HEK293 (cell line): ENCODE measurements around the gene ZPLD1.

Experiments
- CTCF ChIA-PET: fragments of 350-600 bp; formaldehyde crosslinking; extraction: SDS; loops from one replicate; lab custom pipeline; 2021; ENCODE audit warnings: antibody characterized with exemption; lab: Yijun Ruan, JAX
- POLR2A ChIA-PET: fragments of 300-600 bp; formaldehyde crosslinking; extraction: SDS; loops from one replicate; lab custom pipeline; 2020; ENCODE audit warnings: antibody characterized with exemption, inconsistent platforms; lab: Yijun Ruan, JAX
- H3K27ac ChIP-seq: fragments of 200-500 bp; sonication (Bioruptor generic); 2 replicates; pipeline ENCODE4 v1.5.1; 2014; ENCODE audit warnings: low read depth, low read length, control low read depth, inconsistent platforms; ENCODE audit errors: extremely low read depth
- H3K36me3 ChIP-seq, 2 experiments: fragments of 200-500 bp in 1 of 2; sonication (Bioruptor generic) in 1 of 2; 1 replicate in 1 of 2; 2 replicates in 1 of 2; pipeline ENCODE4 v1.5.1; 2014 to 2017; ENCODE audit warnings: inconsistent platforms in 2 of 2, low read length in 2 of 2; ENCODE audit not compliant: control insufficient read depth in 2 of 2, insufficient read depth in 1 of 2
- H3K4me1 ChIP-seq: fragments of 200-500 bp; sonication (Bioruptor generic); 2 replicates; pipeline ENCODE4 v1.5.1; 2014; ENCODE audit warnings: mild to moderate bottlenecking, low read length, inconsistent platforms; ENCODE audit not compliant: control insufficient read depth, insufficient read depth
- H3K4me3 ChIP-seq: 2 replicates; pipeline ENCODE4 v1.5.1; 2011; ENCODE audit warnings: low read depth, mild to moderate bottlenecking, control low read depth, low read length, moderate library complexity
- H3K9me3 ChIP-seq: fragments of 200-500 bp; sonication (Bioruptor generic); 2 replicates; pipeline ENCODE4 v1.5.1; 2014; ENCODE audit warnings: low read depth, low read length, inconsistent platforms; ENCODE audit not compliant: control insufficient read depth, insufficient read depth
- GLIS1 ChIP-seq: fragments of 450-650 bp; formaldehyde crosslinking; IDR thresholded peaks from 2 replicates; pipeline ENCODE4 v1.5.1; 2016; ENCODE audit warnings: missing biosample characterization, missing genetic modification characterization
- HOXA7 ChIP-seq: sonication (generic); formaldehyde crosslinking; IDR thresholded peaks from 2 replicates; pipeline ENCODE4 v1.8.1; 2022; ENCODE audit warnings: missing genetic modification reagents, borderline replicate concordance
- SCRT2 ChIP-seq: fragments of 450-650 bp; formaldehyde crosslinking; IDR thresholded peaks from 2 replicates; pipeline ENCODE4 v1.5.1; 2016; ENCODE audit warnings: missing biosample characterization, missing genetic modification characterization
- YY1 ChIP-seq: fragments of 450-650 bp; formaldehyde crosslinking; IDR thresholded peaks from 2 replicates; pipeline ENCODE4 v1.5.1; 2018; ENCODE audit warnings: missing biosample characterization, missing genetic modification characterization
- ZNF16 ChIP-seq: fragments of 450-650 bp; formaldehyde crosslinking; IDR thresholded peaks from 2 replicates; pipeline ENCODE4 v1.5.1; 2016; ENCODE audit warnings: low read depth, missing biosample characterization, missing genetic modification characterization
- ZNF175 ChIP-seq: fragments of 450-650 bp; formaldehyde crosslinking; IDR thresholded peaks from 2 replicates; pipeline ENCODE4 v1.5.1; 2016; ENCODE audit warnings: missing biosample characterization, missing genetic modification characterization
- ZNF211 ChIP-seq: fragments of 450-650 bp; formaldehyde crosslinking; IDR thresholded peaks from 2 replicates; pipeline ENCODE4 v1.5.1; 2016; ENCODE audit warnings: low read depth, missing biosample characterization, missing genetic modification characterization
- ZNF24 ChIP-seq: fragments of 450-650 bp; formaldehyde crosslinking; IDR thresholded peaks from 2 replicates; pipeline ENCODE4 v1.5.1; 2016; ENCODE audit warnings: missing biosample characterization, missing genetic modification characterization
- ZNF274 ChIP-seq, 2 experiments: fragments of 200-500 bp in 1 of 2; fragments of 450-650 bp in 1 of 2; sonication (Bioruptor generic) in 1 of 2; formaldehyde crosslinking in 1 of 2; IDR thresholded peaks; 2 replicates each; pipeline versions ENCODE4 v1.5.1 to v1.6.1; 2014 to 2016; ENCODE audit warnings: borderline replicate concordance in 1 of 2, inconsistent platforms in 1 of 2, low read length in 1 of 2, missing biosample characterization in 1 of 2, missing genetic modification characterization in 1 of 2
- ZNF394 ChIP-seq: fragments of 450-650 bp; formaldehyde crosslinking; IDR thresholded peaks from 2 replicates; pipeline ENCODE4 v1.5.1; 2016; ENCODE audit warnings: missing biosample characterization, missing genetic modification characterization, mild to moderate bottlenecking, moderate library complexity, borderline replicate concordance
- TF ChIP-seq, protein P1 (sequence below): fragments of 450-650 bp; formaldehyde crosslinking; IDR thresholded peaks from 2 replicates; pipeline ENCODE4 v1.5.1; 2016; ENCODE audit warnings: missing biosample characterization, missing genetic modification characterization, low read depth
- TF ChIP-seq, protein P2 (sequence below): fragments of 450-650 bp; formaldehyde crosslinking; IDR thresholded peaks from 2 replicates; pipeline ENCODE4 v1.5.1; 2016; ENCODE audit warnings: missing biosample characterization, missing genetic modification characterization, borderline replicate concordance
- TF ChIP-seq, protein P3 (sequence below): fragments of 450-650 bp; formaldehyde crosslinking; IDR thresholded peaks from 2 replicates; pipeline ENCODE4 v1.5.1; 2016; ENCODE audit warnings: missing biosample characterization, missing genetic modification characterization
- TF ChIP-seq, protein P4 (sequence below): sonication (generic); formaldehyde crosslinking; IDR thresholded peaks from 2 replicates; pipeline ENCODE4 v1.8.1; 2022; ENCODE audit warnings: mild to moderate bottlenecking, moderate library complexity, missing genetic modification reagents
- TF ChIP-seq, protein P5 (sequence below): fragments of 450-650 bp; formaldehyde crosslinking; IDR thresholded peaks from 2 replicates; pipeline ENCODE4 v1.5.1; 2017; ENCODE audit warnings: missing biosample characterization, missing genetic modification characterization
- TF ChIP-seq, protein P6 (sequence below): fragments of 450-650 bp; formaldehyde crosslinking; IDR thresholded peaks from 2 replicates; pipeline ENCODE4 v1.5.1; 2017; ENCODE audit warnings: missing biosample characterization, missing genetic modification characterization
- TF ChIP-seq, protein P7 (sequence below): fragments of 450-650 bp; formaldehyde crosslinking; IDR thresholded peaks from 2 replicates; pipeline ENCODE4 v1.5.1; 2016; ENCODE audit warnings: missing biosample characterization, missing genetic modification characterization
- TF ChIP-seq, protein P8 (sequence below): fragments of 450-650 bp; formaldehyde crosslinking; IDR thresholded peaks from 2 replicates; pipeline ENCODE4 v1.5.1; 2016; ENCODE audit warnings: missing biosample characterization, missing genetic modification characterization
- TF ChIP-seq, protein P9 (sequence below): fragments of 450-650 bp; formaldehyde crosslinking; IDR thresholded peaks from 2 replicates; pipeline ENCODE4 v1.5.1; 2016; ENCODE audit warnings: missing biosample characterization, missing genetic modification characterization

The ZPLD1 gene

DNA sequence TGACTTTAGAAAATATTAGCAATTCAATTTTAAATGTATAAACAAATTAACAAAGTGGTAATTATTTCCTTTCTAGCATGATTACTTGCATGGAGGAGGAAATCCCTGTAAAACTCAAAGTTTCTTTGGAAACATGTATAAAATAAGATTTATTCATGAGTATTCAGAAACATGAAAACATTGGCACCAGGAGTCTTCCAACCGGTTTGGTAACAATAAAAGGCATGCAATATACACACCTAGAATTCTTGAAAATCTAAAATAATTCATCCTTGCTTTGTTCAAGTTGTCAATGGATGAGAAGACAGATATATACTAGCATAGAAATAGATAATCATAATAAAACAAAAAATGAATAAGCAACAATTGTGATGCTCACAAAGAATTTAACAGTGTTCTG, 76.4 kb downstream of the ZPLD1 start (continued):
- TF ChIP-seq, protein P1, sequence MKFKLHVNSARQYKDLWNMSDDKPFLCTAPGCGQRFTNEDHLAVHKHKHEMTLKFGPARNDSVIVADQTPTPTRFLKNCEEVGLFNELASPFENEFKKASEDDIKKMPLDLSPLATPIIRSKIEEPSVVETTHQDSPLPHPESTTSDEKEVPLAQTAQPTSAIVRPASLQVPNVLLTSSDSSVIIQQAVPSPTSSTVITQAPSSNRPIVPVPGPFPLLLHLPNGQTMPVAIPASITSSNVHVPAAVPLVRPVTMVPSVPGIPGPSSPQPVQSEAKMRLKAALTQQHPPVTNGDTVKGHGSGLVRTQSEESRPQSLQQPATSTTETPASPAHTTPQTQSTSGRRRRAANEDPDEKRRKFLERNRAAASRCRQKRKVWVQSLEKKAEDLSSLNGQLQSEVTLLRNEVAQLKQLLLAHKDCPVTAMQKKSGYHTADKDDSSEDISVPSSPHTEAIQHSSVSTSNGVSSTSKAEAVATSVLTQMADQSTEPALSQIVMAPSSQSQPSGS (tag by site-specific recombination) = no peak
- TF ChIP-seq, protein P2, sequence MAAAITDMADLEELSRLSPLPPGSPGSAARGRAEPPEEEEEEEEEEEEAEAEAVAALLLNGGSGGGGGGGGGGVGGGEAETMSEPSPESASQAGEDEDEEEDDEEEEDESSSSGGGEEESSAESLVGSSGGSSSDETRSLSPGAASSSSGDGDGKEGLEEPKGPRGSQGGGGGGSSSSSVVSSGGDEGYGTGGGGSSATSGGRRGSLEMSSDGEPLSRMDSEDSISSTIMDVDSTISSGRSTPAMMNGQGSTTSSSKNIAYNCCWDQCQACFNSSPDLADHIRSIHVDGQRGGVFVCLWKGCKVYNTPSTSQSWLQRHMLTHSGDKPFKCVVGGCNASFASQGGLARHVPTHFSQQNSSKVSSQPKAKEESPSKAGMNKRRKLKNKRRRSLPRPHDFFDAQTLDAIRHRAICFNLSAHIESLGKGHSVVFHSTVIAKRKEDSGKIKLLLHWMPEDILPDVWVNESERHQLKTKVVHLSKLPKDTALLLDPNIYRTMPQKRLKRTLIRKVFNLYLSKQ = no peak
- TF ChIP-seq, protein P3, sequence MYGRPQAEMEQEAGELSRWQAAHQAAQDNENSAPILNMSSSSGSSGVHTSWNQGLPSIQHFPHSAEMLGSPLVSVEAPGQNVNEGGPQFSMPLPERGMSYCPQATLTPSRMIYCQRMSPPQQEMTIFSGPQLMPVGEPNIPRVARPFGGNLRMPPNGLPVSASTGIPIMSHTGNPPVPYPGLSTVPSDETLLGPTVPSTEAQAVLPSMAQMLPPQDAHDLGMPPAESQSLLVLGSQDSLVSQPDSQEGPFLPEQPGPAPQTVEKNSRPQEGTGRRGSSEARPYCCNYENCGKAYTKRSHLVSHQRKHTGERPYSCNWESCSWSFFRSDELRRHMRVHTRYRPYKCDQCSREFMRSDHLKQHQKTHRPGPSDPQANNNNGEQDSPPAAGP (tag by site-specific recombination) = no peak
- TF ChIP-seq, protein P4, sequence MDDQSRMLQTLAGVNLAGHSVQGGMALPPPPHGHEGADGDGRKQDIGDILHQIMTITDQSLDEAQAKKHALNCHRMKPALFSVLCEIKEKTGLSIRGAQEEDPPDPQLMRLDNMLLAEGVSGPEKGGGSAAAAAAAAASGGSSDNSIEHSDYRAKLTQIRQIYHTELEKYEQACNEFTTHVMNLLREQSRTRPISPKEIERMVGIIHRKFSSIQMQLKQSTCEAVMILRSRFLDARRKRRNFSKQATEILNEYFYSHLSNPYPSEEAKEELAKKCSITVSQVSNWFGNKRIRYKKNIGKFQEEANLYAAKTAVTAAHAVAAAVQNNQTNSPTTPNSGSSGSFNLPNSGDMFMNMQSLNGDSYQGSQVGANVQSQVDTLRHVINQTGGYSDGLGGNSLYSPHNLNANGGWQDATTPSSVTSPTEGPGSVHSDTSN (CRISPR knock-in tag) = no peak
- TF ChIP-seq, all 188 proteins: peak for 0

DNA sequence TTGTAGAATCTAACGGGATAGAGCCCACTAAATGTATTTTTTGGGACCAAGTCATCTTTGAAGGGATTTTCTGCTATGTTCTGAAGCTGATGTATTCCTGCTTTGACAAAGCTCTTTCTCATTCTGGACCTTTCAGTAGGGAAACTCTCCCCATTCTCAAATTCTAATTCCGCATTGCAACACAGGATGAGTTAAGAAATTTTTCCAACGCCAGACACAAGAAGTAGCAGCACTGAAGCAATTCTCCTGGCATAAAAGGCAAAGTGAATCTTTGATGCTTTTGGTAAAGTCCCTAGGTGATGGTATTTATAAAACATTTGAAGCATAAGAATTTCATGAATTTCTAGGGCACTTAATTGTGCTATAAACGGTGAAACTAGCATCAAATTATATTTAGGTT, 76.8 kb downstream of the ZPLD1 start:
- CTCF ChIA-PET = interaction anchor here (0.6 to 0.7 kb wide), 2 partner anchors 17 to 87 kb away, joined by 3 to 4 read pairs; no protein-coding TSS in a partner anchor
- H3K4me1 ChIP-seq = peaks cover 6% of the 10 kb centered on the region; the same call in 1 of the 2 replicates
- POLR2A ChIA-PET = no interaction called here
- no peak for TF ChIP-seq ZNF24 (tag by site-specific recombination)
- no peak for TF ChIP-seq SCRT2 (tag by site-specific recombination)
- TF ChIP-seq, protein P5, sequence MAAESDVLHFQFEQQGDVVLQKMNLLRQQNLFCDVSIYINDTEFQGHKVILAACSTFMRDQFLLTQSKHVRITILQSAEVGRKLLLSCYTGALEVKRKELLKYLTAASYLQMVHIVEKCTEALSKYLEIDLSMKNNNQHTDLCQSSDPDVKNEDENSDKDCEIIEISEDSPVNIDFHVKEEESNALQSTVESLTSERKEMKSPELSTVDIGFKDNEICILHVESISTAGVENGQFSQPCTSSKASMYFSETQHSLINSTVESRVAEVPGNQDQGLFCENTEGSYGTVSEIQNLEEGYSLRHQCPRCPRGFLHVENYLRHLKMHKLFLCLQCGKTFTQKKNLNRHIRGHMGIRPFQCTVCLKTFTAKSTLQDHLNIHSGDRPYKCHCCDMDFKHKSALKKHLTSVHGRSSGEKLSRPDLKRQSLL = no peak
- TF ChIP-seq HOXA7 = no peak
- TF ChIP-seq YY1 = no peak
- no peak for TF ChIP-seq ZNF274 (IDR thresholded peaks at IDR 0.05; ENCODE audit: low read length)
- TF ChIP-seq ZNF274 (tag by site-specific recombination; IDR thresholded peaks at IDR 0.05; ENCODE audit: borderline replicate concordance) = no peak
- TF ChIP-seq ZNF16 (tag by site-specific recombination) = no peak
- TF ChIP-seq, protein P6, sequence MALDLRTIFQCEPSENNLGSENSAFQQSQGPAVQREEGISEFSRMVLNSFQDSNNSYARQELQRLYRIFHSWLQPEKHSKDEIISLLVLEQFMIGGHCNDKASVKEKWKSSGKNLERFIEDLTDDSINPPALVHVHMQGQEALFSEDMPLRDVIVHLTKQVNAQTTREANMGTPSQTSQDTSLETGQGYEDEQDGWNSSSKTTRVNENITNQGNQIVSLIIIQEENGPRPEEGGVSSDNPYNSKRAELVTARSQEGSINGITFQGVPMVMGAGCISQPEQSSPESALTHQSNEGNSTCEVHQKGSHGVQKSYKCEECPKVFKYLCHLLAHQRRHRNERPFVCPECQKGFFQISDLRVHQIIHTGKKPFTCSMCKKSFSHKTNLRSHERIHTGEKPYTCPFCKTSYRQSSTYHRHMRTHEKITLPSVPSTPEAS (tag by site-specific recombination) = no peak
- no peak for TF ChIP-seq ZNF175 (tag by site-specific recombination)
- TF ChIP-seq ZNF211 (tag by site-specific recombination) = no peak
- TF ChIP-seq ZNF394 (tag by site-specific recombination) = no peak
- TF ChIP-seq, protein P7, sequence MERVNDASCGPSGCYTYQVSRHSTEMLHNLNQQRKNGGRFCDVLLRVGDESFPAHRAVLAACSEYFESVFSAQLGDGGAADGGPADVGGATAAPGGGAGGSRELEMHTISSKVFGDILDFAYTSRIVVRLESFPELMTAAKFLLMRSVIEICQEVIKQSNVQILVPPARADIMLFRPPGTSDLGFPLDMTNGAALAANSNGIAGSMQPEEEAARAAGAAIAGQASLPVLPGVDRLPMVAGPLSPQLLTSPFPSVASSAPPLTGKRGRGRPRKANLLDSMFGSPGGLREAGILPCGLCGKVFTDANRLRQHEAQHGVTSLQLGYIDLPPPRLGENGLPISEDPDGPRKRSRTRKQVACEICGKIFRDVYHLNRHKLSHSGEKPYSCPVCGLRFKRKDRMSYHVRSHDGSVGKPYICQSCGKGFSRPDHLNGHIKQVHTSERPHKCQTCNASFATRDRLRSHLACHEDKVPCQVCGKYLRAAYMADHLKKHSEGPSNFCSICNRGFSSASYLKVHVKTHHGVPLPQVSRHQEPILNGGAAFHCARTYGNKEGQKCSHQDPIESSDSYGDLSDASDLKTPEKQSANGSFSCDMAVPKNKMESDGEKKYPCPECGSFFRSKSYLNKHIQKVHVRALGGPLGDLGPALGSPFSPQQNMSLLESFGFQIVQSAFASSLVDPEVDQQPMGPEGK (tag by site-specific recombination) = no peak
- no peak for TF ChIP-seq GLIS1 (tag by site-specific recombination)
- TF ChIP-seq, protein P8, sequence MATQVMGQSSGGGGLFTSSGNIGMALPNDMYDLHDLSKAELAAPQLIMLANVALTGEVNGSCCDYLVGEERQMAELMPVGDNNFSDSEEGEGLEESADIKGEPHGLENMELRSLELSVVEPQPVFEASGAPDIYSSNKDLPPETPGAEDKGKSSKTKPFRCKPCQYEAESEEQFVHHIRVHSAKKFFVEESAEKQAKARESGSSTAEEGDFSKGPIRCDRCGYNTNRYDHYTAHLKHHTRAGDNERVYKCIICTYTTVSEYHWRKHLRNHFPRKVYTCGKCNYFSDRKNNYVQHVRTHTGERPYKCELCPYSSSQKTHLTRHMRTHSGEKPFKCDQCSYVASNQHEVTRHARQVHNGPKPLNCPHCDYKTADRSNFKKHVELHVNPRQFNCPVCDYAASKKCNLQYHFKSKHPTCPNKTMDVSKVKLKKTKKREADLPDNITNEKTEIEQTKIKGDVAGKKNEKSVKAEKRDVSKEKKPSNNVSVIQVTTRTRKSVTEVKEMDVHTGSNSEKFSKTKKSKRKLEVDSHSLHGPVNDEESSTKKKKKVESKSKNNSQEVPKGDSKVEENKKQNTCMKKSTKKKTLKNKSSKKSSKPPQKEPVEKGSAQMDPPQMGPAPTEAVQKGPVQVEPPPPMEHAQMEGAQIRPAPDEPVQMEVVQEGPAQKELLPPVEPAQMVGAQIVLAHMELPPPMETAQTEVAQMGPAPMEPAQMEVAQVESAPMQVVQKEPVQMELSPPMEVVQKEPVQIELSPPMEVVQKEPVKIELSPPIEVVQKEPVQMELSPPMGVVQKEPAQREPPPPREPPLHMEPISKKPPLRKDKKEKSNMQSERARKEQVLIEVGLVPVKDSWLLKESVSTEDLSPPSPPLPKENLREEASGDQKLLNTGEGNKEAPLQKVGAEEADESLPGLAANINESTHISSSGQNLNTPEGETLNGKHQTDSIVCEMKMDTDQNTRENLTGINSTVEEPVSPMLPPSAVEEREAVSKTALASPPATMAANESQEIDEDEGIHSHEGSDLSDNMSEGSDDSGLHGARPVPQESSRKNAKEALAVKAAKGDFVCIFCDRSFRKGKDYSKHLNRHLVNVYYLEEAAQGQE (tag by site-specific recombination) = no peak
- TF ChIP-seq, protein P9, sequence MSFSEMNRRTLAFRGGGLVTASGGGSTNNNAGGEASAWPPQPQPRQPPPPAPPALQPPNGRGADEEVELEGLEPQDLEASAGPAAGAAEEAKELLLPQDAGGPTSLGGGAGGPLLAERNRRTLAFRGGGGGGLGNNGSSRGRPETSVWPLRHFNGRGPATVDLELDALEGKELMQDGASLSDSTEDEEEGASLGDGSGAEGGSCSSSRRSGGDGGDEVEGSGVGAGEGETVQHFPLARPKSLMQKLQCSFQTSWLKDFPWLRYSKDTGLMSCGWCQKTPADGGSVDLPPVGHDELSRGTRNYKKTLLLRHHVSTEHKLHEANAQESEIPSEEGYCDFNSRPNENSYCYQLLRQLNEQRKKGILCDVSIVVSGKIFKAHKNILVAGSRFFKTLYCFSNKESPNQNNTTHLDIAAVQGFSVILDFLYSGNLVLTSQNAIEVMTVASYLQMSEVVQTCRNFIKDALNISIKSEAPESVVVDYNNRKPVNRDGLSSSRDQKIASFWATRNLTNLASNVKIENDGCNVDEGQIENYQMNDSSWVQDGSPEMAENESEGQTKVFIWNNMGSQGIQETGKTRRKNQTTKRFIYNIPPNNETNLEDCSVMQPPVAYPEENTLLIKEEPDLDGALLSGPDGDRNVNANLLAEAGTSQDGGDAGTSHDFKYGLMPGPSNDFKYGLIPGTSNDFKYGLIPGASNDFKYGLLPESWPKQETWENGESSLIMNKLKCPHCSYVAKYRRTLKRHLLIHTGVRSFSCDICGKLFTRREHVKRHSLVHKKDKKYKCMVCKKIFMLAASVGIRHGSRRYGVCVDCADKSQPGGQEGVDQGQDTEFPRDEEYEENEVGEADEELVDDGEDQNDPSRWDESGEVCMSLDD (tag by site-specific recombination) = no peak

More for the DNA sequence above, 76.8 kb downstream of the ZPLD1 start:
- Histone ChIP-seq H3K4me3 (no peak overlapping the region), H3K36me3 (no peaks in the 10 kb centered on the region), H3K27ac (no peak overlapping the region), H3K9me3 (no peaks in the 10 kb centered on the region)
